ENCODE results near the gene RPL38. TPM values are rescaled to one million over a fixed set of nuclear protein-coding genes. Genes with fewer than 3 reads are reported as not detected.

The RPL38 gene
- total and polyA plus RNA-seq, 2 of the 4 experiments (the other 2 are of a cell fraction) = 111 to 527 TPM

DNA sequence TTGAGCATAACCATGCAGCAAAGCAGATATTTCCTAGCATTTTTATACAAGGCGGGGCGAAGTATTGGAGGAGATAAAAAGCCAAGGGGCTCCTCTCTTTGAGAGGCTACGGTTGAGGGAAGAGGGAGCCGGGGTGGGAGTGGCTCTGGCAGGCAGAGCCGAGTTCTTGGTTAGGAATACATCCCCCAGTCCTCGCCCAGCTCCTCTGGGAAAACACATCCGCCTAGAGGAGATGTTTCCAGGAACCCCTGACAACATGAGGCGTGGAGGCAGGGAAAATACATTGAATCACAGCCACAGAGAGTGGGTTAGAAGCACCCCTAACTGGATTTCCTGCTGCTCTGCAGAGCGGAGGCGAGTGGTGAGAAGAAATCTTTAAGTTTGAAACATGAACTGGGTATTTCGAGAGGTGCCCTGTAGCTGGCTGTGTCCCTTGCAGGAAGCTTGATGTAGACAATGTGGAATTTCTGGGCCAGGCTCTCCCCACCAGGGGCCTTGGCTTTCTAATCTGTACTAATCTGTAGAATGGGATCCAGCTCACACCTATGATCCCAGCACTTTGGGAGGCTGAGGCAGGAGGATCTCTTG, 37.2 kb downstream of the RPL38 start:
- Histone ChIP-seq H2BK5ac (ENCODE audit: low read depth, low read length, poor library complexity, severe bottlenecking) (no peak overlapping the region), H3K4me3 (ENCODE audit: insufficient read depth, low read depth, low read length) (no peak overlapping the region), H2BK15ac (ENCODE audit: low read depth, low read length) (no peak overlapping the region), H4K8ac (ENCODE audit: low read depth in 2 of 2, low read length in 2 of 2) (no peak overlapping the region), H2AK5ac (ENCODE audit: low read depth, low read length) (no peak overlapping the region), H3K27ac (ENCODE audit: insufficient read depth, low read length) (no peak overlapping the region), H2AK9ac (replicated peaks; ENCODE audit: low read depth, low read length, poor library complexity) (no peak overlapping the region), H3K14ac (replicated peaks; ENCODE audit: low read depth, low read length) (no peak overlapping the region), H4K5ac (ENCODE audit: low read depth, low read length) (no peak overlapping the region), H3K9me3 (ENCODE audit: control insufficient read depth, insufficient read depth, low read length) (no peaks in the 10 kb centered on the region), H2AFZ (replicated peaks; ENCODE audit: low read length, poor library complexity) (no peak overlapping the region), H4K20me1 (ENCODE audit: insufficient read depth, low read length) (no peaks in the 10 kb centered on the region), H3K4ac (ENCODE audit: low read depth, low read length) (no peak overlapping the region), H4K91ac (ENCODE audit: insufficient read depth, low read depth, low read length) (no peak overlapping the region), H3K79me1 (ENCODE audit: low read depth in 1 of 2, low read length in 2 of 2) (no peaks in the 10 kb centered on the region), H3K36me3 (ENCODE audit: control insufficient read depth, insufficient read depth, low read length) (no peaks in the 10 kb centered on the region), H3K9me1 (ENCODE audit: insufficient read depth, low read length) (no peaks in the 10 kb centered on the region), H3K27me3 (ENCODE audit: control insufficient read depth, insufficient read depth, low read length) (no peaks in the 10 kb centered on the region), H3K4me1 (ENCODE audit: control insufficient read depth, insufficient read depth, low read length) (no peaks in the 10 kb centered on the region), H3K4me2 (ENCODE audit: low read depth, low read length) (no peak overlapping the region), H3K9ac (ENCODE audit: low read depth, low read length) (no peak overlapping the region), H3K56ac (ENCODE audit: extremely low read depth, insufficient read depth, low read length) (no peak overlapping the region), H2BK20ac (ENCODE audit: low read depth, low read length) (no peak overlapping the region), H3K18ac (ENCODE audit: low read depth, low read length) (no peak overlapping the region), H3K23ac (ENCODE audit: low read depth, low read length) (no peak overlapping the region), H2BK120ac (ENCODE audit: low read depth, low read length) (no peak overlapping the region)
- WGBS, 2 experiments (ENCODE audit: extremely low coverage in 2 of 2, insufficient read length in 1 of 2) = 29% methylated on average over 4 of the region's 11 CpGs; no CpG with 5 or more reads in 1 of the 2 experiments
- dilution Hi-C loops (cut with HindIII; ENCODE audit: low sequenced_read_pairs, unreplicated experiment) = no loop called here
- no peak for ATAC-seq (ENCODE audit: low read depth)
- in situ Hi-C loops (cut with MboI; ENCODE audit: low sequenced_read_pairs) = no loop called here
- DNase-seq = no peak
- intact Hi-C loops (cut with micrococcal nuclease) = no loop called here
- no TSS peak for BruUV-seq (replicated peaks)
- TF ChIP-seq RCOR1 (IDR thresholded peaks at IDR 0.05; ENCODE audit: insufficient replicate concordance, low read length) (no peak), FOS (IDR thresholded peaks at IDR 0.05; ENCODE audit: low read depth, low read length) (no peak), CHD1 (IDR thresholded peaks at IDR 0.05; ENCODE audit: low read depth, low read length) (no peak), RAD21 (IDR thresholded peaks at IDR 0.05; ENCODE audit: low read length) (no peak), BHLHE40 (IDR thresholded peaks at IDR 0.05; ENCODE audit: low read depth, low read length) (no peak)
- CTCF ChIA-PET = no interaction called here
- POLR2A ChIA-PET (ENCODE audit: unreplicated experiment) = no interaction called here
